GM12878 (cell line): ENCODE results near the gene CDRT15. TPM values are rescaled to one million over a fixed set of nuclear protein-coding genes. Genes with fewer than 3 reads are reported as not detected.

Experiments
- ATAC-seq: fragments of 200-7000 bp; cut with Tn5 transposase; 3 replicates; pipeline ENCODE4 v1.9.1; 2020; ENCODE audit warnings: mild to moderate bottlenecking, moderate library complexity
- BruUV-seq: library from RNA; stranded (reverse); fragments of 400-500 nt; replicated peaks from 2 replicates; lab custom pipeline; 2021; lab: Mats Ljungman, UMichigan
- CTCF ChIA-PET: fragments of 300-600 bp; sonication (Branson Sonifier 250); formaldehyde crosslinking; extraction: SDS; loops from one replicate; lab custom pipeline; 2021; ENCODE audit warnings: inconsistent platforms; lab: Yijun Ruan, JAX
- POLR2A ChIA-PET: fragments of 350-600 bp; formaldehyde crosslinking; extraction: SDS; loops from one replicate; lab custom pipeline; 2021; ENCODE audit warnings: inconsistent platforms; lab: Charles Lee
- RAD21 ChIA-PET: fragments of 300-600 bp; sonication (Branson Sonifier 250); formaldehyde crosslinking; loops from one replicate; lab custom pipeline; 2023; ENCODE audit warnings: antibody characterized with exemption; ENCODE audit not compliant: unreplicated experiment; lab: Charles Lee
- SMC1A ChIA-PET: fragments of 300-600 bp; sonication (Branson Sonifier 250); formaldehyde crosslinking; loops from one replicate; lab custom pipeline; 2023; ENCODE audit not compliant: unreplicated experiment, uncharacterized antibody; lab: Charles Lee
- DNase-seq: peaks from one replicate; pipeline ENCODE4 v3.0.0-alpha.2; 2011; ENCODE audit warnings: low read depth, low spot score
- FAIRE-seq: peaks from 3 replicates; lab custom pipeline; 2011; peaks lifted over from hg19 to GRCh38; lab: Jason Lieb, UNC
- H2AFZ ChIP-seq: 2 replicates; pipeline ENCODE4 v1.6.0; 2011; ENCODE audit warnings: low read depth, low read length, control low read depth; ENCODE audit not compliant: control insufficient read depth
- H3K27ac ChIP-seq: 2 replicates; pipeline ENCODE4 v1.5.1; 2011; ENCODE audit warnings: control low read depth; ENCODE audit not compliant: control insufficient read depth, insufficient read depth
- H3K27me3 ChIP-seq, 2 experiments: replicated peaks in 1 of 2; 2 replicates each; pipeline versions ENCODE4 v1.6.0 to v1.6.1; 2011; ENCODE audit warnings: low read length in 1 of 2; ENCODE audit not compliant: control insufficient read depth in 2 of 2, insufficient read depth in 2 of 2
- H3K36me3 ChIP-seq, 2 experiments: 2 replicates each; pipeline ENCODE4 v1.5.1; 2011; ENCODE audit warnings: low read length in 1 of 2; ENCODE audit not compliant: control insufficient read depth in 2 of 2, insufficient read depth in 2 of 2
- H3K4me1 ChIP-seq: 2 replicates; pipeline ENCODE4 v1.6.1; 2011; ENCODE audit warnings: mild to moderate bottlenecking, low read length, moderate library complexity, mixed read lengths; ENCODE audit not compliant: control insufficient read depth, insufficient read depth
- H3K4me2 ChIP-seq: 2 replicates; pipeline ENCODE4 v1.6.0; 2011; ENCODE audit warnings: control low read depth; ENCODE audit not compliant: control insufficient read depth, insufficient read depth
- H3K4me3 ChIP-seq: fragments of 200-600 bp; sonication (generic); 2 replicates; pipeline ENCODE4 v1.5.1; 2016
- H3K79me2 ChIP-seq: 2 replicates; pipeline ENCODE4 v1.6.0; 2011; ENCODE audit warnings: low read length; ENCODE audit not compliant: control insufficient read depth, insufficient read depth
- H3K9ac ChIP-seq: 2 replicates; pipeline ENCODE4 v1.8.0; 2011; ENCODE audit warnings: low read length, control low read depth, mixed read lengths; ENCODE audit not compliant: control insufficient read depth, insufficient read depth
- H3K9me3 ChIP-seq: replicated peaks from 3 replicates; pipeline ENCODE4 v1.5.1; 2011; ENCODE audit warnings: mild to moderate bottlenecking, low read length; ENCODE audit not compliant: control insufficient read depth, insufficient read depth
- H4K20me1 ChIP-seq: 2 replicates; pipeline ENCODE4 v1.6.0; 2011; ENCODE audit not compliant: control insufficient read depth, insufficient read depth
- ATF2 ChIP-seq: IDR thresholded peaks from 2 replicates; pipeline ENCODE4 v1.6.1; 2012; ENCODE audit warnings: low read length, inconsistent platforms
- BCL11A ChIP-seq: IDR thresholded peaks from 2 replicates; pipeline ENCODE4 v1.6.1; 2011; ENCODE audit warnings: low read depth, low read length
- CEBPZ ChIP-seq: fragments of 150-350 bp; IDR thresholded peaks from 2 replicates; pipeline ENCODE4 v1.6.1; 2016; ENCODE audit warnings: low read depth, low read length
- E2F4 ChIP-seq: IDR thresholded peaks from 2 replicates; pipeline ENCODE4 v1.6.1; 2012; ENCODE audit warnings: low read depth, low read length, improper control_type of control experiment
- IRF4 ChIP-seq: IDR thresholded peaks from 2 replicates; pipeline ENCODE4 v1.6.1; 2011; ENCODE audit warnings: low read depth, low read length
- SP1 ChIP-seq: IDR thresholded peaks from one replicate; pipeline ENCODE4 v1.6.1; 2011; ENCODE audit warnings: low read depth, low read length
- SUPT20H ChIP-seq: IDR thresholded peaks from 2 replicates; pipeline ENCODE4 v1.6.1; 2011; ENCODE audit warnings: low read depth, mild to moderate bottlenecking, low read length, moderate library complexity, borderline replicate concordance; ENCODE audit not compliant: control insufficient read depth
- ZNF217 ChIP-seq: fragments of 450-650 bp; IDR thresholded peaks from 2 replicates; pipeline ENCODE4 v1.6.1; 2017; ENCODE audit warnings: antibody characterized with exemption, mild to moderate bottlenecking
- WGBS: methylation state at CpG from one replicate; pipeline ENCODE4 v1.1.6; 2016; ENCODE audit warnings: low lambda C conversion rate; ENCODE audit not compliant: insufficient replicate concordance, insufficient coverage; ENCODE audit errors: missing lambda C conversion rate; 5-methylcytosine and 5-hydroxymethylcytosine counted together
- in situ Hi-C: fragments of 300-500 bp; cut with MboI; formaldehyde crosslinking; loops from 9 replicates; pipeline ENCODE4 v1.14.3; 2018; ENCODE audit warnings: mixed read lengths
- intact Hi-C: fragments of 100-400 bp; cut with micrococcal nuclease; formaldehyde crosslinking; loops from one replicate; pipeline ENCODE4 v1.14.2; 2022; ENCODE audit not compliant: unreplicated experiment
- polyA plus RNA-seq, 11 experiments: library from polyadenylated mRNA; depleted of rRNA in 4 of 11; unstranded in 6 of 11; stranded (reverse) in 5 of 11; fragments of >200 nt; fragmentation: Nextera tagmentation in 4 of 11; fragmentation: Illumina TruSeq in 1 of 11; extraction: Ambion mirVana in 4 of 11; extraction: Trizol in 1 of 11; gene quantifications; 1 replicate in 1 of 11; 2 replicates in 10 of 11; pipeline versions ENCODE4 v1.2.1 to v1.2.3, GENCODE V29; 2011 to 2016; ENCODE audit warnings: inconsistent platforms in 2 of 11, missing spikeins in 2 of 11, low read depth in 1 of 11
- total RNA-seq, 4 experiments: library from RNA; depleted of rRNA in 3 of 4; stranded (reverse); fragments of >200 nt in 3 of 4; fragmentation: Illumina TruSeq in 1 of 4; extraction: Trizol in 1 of 4; gene quantifications; 2 replicates each; pipeline versions ENCODE4 v1.2.1 to v1.2.3, GENCODE V29; 2013 to 2021

The CDRT15 gene
- total and polyA plus RNA-seq, 10 of the 15 experiments (the other 5 are each of a cell fraction or from before 2014, with no cell fraction given), result 0.29 TPM; not detected in 9

- no peak overlapping the region for H3K4me2 ChIP-seq
- no peak overlapping the region for H3K4me3 ChIP-seq
- no peaks in the 10 kb centered on the region for H4K20me1 ChIP-seq
- ChIA-PET SMC1A (interaction anchor here (1.0 kb wide), 1 partner anchor 19 kb away, joined by 3 read pairs; no protein-coding TSS in a partner anchor), CTCF (no interaction called here), RAD21 (no interaction called here), POLR2A (no interaction called here)
- BruUV-seq, result no TSS peak
- no peaks in the 10 kb centered on the region; a peak in 2 of 4 replicates for H3K36me3 ChIP-seq
- intact Hi-C loops, result no loop called here
- no peaks in the 10 kb centered on the region for H3K27me3 ChIP-seq
- no peaks in the 10 kb centered on the region for H3K9me3 ChIP-seq
- in situ Hi-C loops, result no loop called here
- H3K27ac ChIP-seq, result no peak overlapping the region
- H2AFZ ChIP-seq, result no peak overlapping the region
- H3K4me1 ChIP-seq, result no peaks in the 10 kb centered on the region
- no peak for TF ChIP-seq ATF2
- H3K9ac ChIP-seq, result no peak overlapping the region
- DNase-seq (no peak), ATAC-seq (no peak), FAIRE-seq (no peak)
- WGBS, result 97% methylated on average over 5 of the region's 5 CpGs
- no peaks in the 10 kb centered on the region for H3K79me2 ChIP-seq
Observed at GRCh38 chr17:14199601-14200000, 37.1 kb downstream of the CDRT15 start.

- H3K27ac ChIP-seq, result no peak overlapping the region
- no peak for TF ChIP-seq ZNF217
- TF ChIP-seq SP1, result no peak
- TF ChIP-seq BCL11A, result no peak
- no peak for TF ChIP-seq IRF4
- no peak for TF ChIP-seq CEBPZ
- no peak for TF ChIP-seq SUPT20H
- TF ChIP-seq E2F4, result no peak
- FAIRE-seq (no peak), DNase-seq (no peak), ATAC-seq (no peak)
- H3K9me3 ChIP-seq, result no peaks in the 10 kb centered on the region
- no peaks in the 10 kb centered on the region for H3K79me2 ChIP-seq
- no peak overlapping the region for H3K4me2 ChIP-seq
- H3K9ac ChIP-seq, result no peak overlapping the region
- CTCF ChIA-PET, result no interaction called here
- intact Hi-C loops, result no loop called here
- BruUV-seq, result no TSS peak
- in situ Hi-C loops, result no loop called here
- WGBS, result 99% methylated on average over 4 of the region's 4 CpGs
- no peaks in the 10 kb centered on the region for H3K27me3 ChIP-seq
- no peaks in the 10 kb centered on the region for H4K20me1 ChIP-seq
- no peak overlapping the region for H3K4me3 ChIP-seq
- POLR2A ChIA-PET, result no interaction called here
- H3K4me1 ChIP-seq, result no peaks in the 10 kb centered on the region
- SMC1A ChIA-PET, result interaction anchor here (1.0 kb wide), 1 partner anchor 20 kb away, joined by 3 read pairs; no protein-coding TSS in a partner anchor
- RAD21 ChIA-PET, result no interaction called here
- H2AFZ ChIP-seq, result no peak overlapping the region
- no peaks in the 10 kb centered on the region; a peak in 2 of 4 replicates for H3K36me3 ChIP-seq
Observed at GRCh38 chr17:14198575-14198974, 38.1 kb downstream of the CDRT15 start.
